H1 (cell line): ENCODE data around the gene SMARCA4. TPM values are rescaled to one million over a fixed set of nuclear protein-coding genes. Genes with fewer than 3 reads are reported as not detected.
"Not testable (repeated sequence)": the region's sequence is repeated elsewhere in the genome, so short reads cannot be mapped to it uniquely, and the experiment has no call there.

Experiments used
- CTCF ChIA-PET: fragments of 300-600 bp; sonication (Branson Sonifier 250); formaldehyde crosslinking; loops from one replicate; lab custom pipeline; 2021; ENCODE audit not compliant: partially characterized antibody; lab: Charles Lee
- POLR2A ChIA-PET: fragments of 300-600 bp; sonication (Branson Sonifier 250); formaldehyde crosslinking; loops from one replicate; lab custom pipeline; 2021; ENCODE audit warnings: inconsistent platforms; ENCODE audit not compliant: partially characterized antibody; lab: Charles Lee
- DNase-seq, 2 experiments: peaks; one replicate each; pipeline versions ENCODE4 v3.0.0 to v3.0.0-alpha.2; 2010 to 2022; ENCODE audit warnings: low spot score in 2 of 2, low read depth in 1 of 2, mixed read lengths in 1 of 2
- FAIRE-seq: peaks from 2 replicates; lab custom pipeline; 2011; peaks lifted over from hg19 to GRCh38; lab: Jason Lieb, UNC
- H2AFZ ChIP-seq: 2 replicates; pipeline ENCODE4 v1.8.1; 2012; ENCODE audit warnings: low read length, inconsistent platforms
- H2AK5ac ChIP-seq: 2 replicates; pipeline ENCODE4 v1.6.1; 2013; ENCODE audit warnings: low read depth, low read length
- H2BK120ac ChIP-seq: replicated peaks from 2 replicates; pipeline ENCODE3; 2013; ENCODE audit warnings: low read depth, low read length, inconsistent platforms
- H2BK12ac ChIP-seq: 2 replicates; pipeline ENCODE4 v1.6.1; 2013; ENCODE audit warnings: low read depth, low read length
- H2BK15ac ChIP-seq: 2 replicates; pipeline ENCODE4 v1.6.1; 2013; ENCODE audit warnings: low read length
- H2BK20ac ChIP-seq: 2 replicates; pipeline ENCODE4 v1.6.1; 2013; ENCODE audit warnings: low read length
- H2BK5ac ChIP-seq: 2 replicates; pipeline ENCODE4 v1.6.1; 2013; ENCODE audit warnings: low read depth, low read length
- H3K14ac ChIP-seq: 2 replicates; pipeline ENCODE4 v1.6.1; 2013; ENCODE audit warnings: inconsistent platforms; ENCODE audit not compliant: insufficient read length
- H3K18ac ChIP-seq: 2 replicates; pipeline ENCODE4 v1.6.1; 2013; ENCODE audit warnings: low read length; ENCODE audit errors: extremely low read depth
- H3K23ac ChIP-seq: 2 replicates; pipeline ENCODE4 v1.6.1; 2013; ENCODE audit warnings: inconsistent platforms; ENCODE audit not compliant: insufficient read length
- H3K23me2 ChIP-seq: 2 replicates; pipeline ENCODE4 v1.6.1; 2013; ENCODE audit warnings: low read depth, low read length
- H3K27ac ChIP-seq: 2 replicates; pipeline ENCODE4 v1.6.1; 2011; ENCODE audit warnings: low read depth, low read length, inconsistent platforms
- H3K27me3 ChIP-seq, 4 experiments: replicated peaks in 1 of 4; 1 replicate in 1 of 4; 2 replicates in 3 of 4; pipeline versions ENCODE4 v1.6.1 to v1.8.1; 2011 to 2013; ENCODE audit warnings: low read length in 3 of 4, mild to moderate bottlenecking in 3 of 4, inconsistent platforms in 2 of 4, mixed read lengths in 2 of 4, moderate library complexity in 1 of 4; ENCODE audit not compliant: control insufficient read depth in 3 of 4, insufficient read depth in 3 of 4; ENCODE audit errors: extremely low read depth in 1 of 4
- H3K36me3 ChIP-seq, 4 experiments: 2 replicates each; pipeline versions ENCODE4 v1.6.1 to v1.8.1; 2011 to 2013; ENCODE audit warnings: mild to moderate bottlenecking in 4 of 4, low read length in 3 of 4, moderate library complexity in 2 of 4, control low read depth in 1 of 4, inconsistent platforms in 1 of 4; ENCODE audit not compliant: insufficient read depth in 4 of 4, control insufficient read depth in 2 of 4
- H3K4ac ChIP-seq: replicated peaks from 2 replicates; pipeline ENCODE3; 2013; ENCODE audit warnings: low read length, low read depth, mixed read lengths, inconsistent platforms; ENCODE audit not compliant: insufficient read length
- H3K4me1 ChIP-seq, 4 experiments: replicated peaks in 1 of 4; 1 replicate in 1 of 4; 2 replicates in 3 of 4; pipeline versions ENCODE4 v1.6.1 to v1.8.1; 2011 to 2013; ENCODE audit warnings: low read length in 3 of 4, inconsistent platforms in 2 of 4, mixed read lengths in 1 of 4; ENCODE audit not compliant: insufficient read depth in 4 of 4, control insufficient read depth in 3 of 4
- H3K4me2 ChIP-seq, 2 experiments: 2 replicates each; pipeline versions ENCODE4 v1.6.1 to v1.8.1; 2011 to 2013; ENCODE audit warnings: low read depth in 2 of 2, low read length in 2 of 2, control low read depth in 1 of 2, inconsistent platforms in 1 of 2, mild to moderate bottlenecking in 1 of 2; ENCODE audit not compliant: insufficient read depth in 1 of 2
- H3K4me3 ChIP-seq, 4 experiments: fragments of 200-600, 300-600 bp in 1 of 4; sonication (generic), shearing (Covaris generic), sonication (Bioruptor Twin) in 1 of 4; 2 replicates each; pipeline versions ENCODE4 v1.5.1 to v1.8.1; 2011 to 2016; ENCODE audit warnings: low read length in 4 of 4, low read depth in 3 of 4, control low read depth in 2 of 4, inconsistent platforms in 2 of 4, mild to moderate bottlenecking in 2 of 4, mixed read lengths in 1 of 4, moderate library complexity in 1 of 4; ENCODE audit not compliant: insufficient read depth in 2 of 4; ENCODE audit errors: extremely low read depth in 1 of 4
- H3K56ac ChIP-seq: replicated peaks from 2 replicates; pipeline ENCODE3; 2013; ENCODE audit warnings: low read depth, mild to moderate bottlenecking, mixed read lengths, low read length, inconsistent platforms; ENCODE audit not compliant: insufficient read length
- H3K79me1 ChIP-seq: 2 replicates; pipeline ENCODE4 v1.6.1; 2013; ENCODE audit warnings: low read depth, low read length, control low read depth
- H3K79me2 ChIP-seq, 2 experiments: 2 replicates each; pipeline versions ENCODE4 v1.6.1 to v1.8.1; 2012 to 2013; ENCODE audit warnings: low read length in 2 of 2, mild to moderate bottlenecking in 2 of 2, inconsistent platforms in 1 of 2; ENCODE audit not compliant: insufficient read depth in 2 of 2, control insufficient read depth in 1 of 2
- H3K9ac ChIP-seq, 4 experiments: replicated peaks in 1 of 4; 1 replicate in 1 of 4; 2 replicates in 3 of 4; pipeline versions ENCODE4 v1.6.1 to v1.8.1; 2011 to 2013; ENCODE audit warnings: low read depth in 3 of 4, low read length in 3 of 4, control low read depth in 2 of 4, mild to moderate bottlenecking in 2 of 4, moderate library complexity in 2 of 4, inconsistent platforms in 1 of 4; ENCODE audit errors: extremely low read depth in 1 of 4
- H3K9me3 ChIP-seq, 2 experiments: 2 replicates each; pipeline versions ENCODE4 v1.6.1 to v1.8.1; 2012 to 2013; ENCODE audit warnings: mild to moderate bottlenecking in 2 of 2, moderate library complexity in 2 of 2, control low read depth in 1 of 2, inconsistent platforms in 1 of 2, low read depth in 1 of 2, low read length in 1 of 2, mixed read lengths in 1 of 2; ENCODE audit not compliant: insufficient read depth in 2 of 2
- H4K20me1 ChIP-seq, 2 experiments: replicated peaks in 1 of 2; 2 replicates each; pipeline versions ENCODE3 to v1.8.1; 2011 to 2013; ENCODE audit warnings: inconsistent platforms in 2 of 2, low read length in 2 of 2, mild to moderate bottlenecking in 1 of 2; ENCODE audit not compliant: insufficient read depth in 2 of 2, control insufficient read depth in 1 of 2
- H4K5ac ChIP-seq: 2 replicates; pipeline ENCODE4 v1.6.1; 2013; ENCODE audit warnings: low read length, low read depth, mixed read lengths, inconsistent platforms; ENCODE audit not compliant: insufficient read length
- H4K8ac ChIP-seq: 2 replicates; pipeline ENCODE4 v1.8.0; 2013; ENCODE audit warnings: mild to moderate bottlenecking, moderate library complexity, low read length, inconsistent platforms; ENCODE audit not compliant: insufficient read depth; ENCODE audit errors: extremely low read depth
- H4K91ac ChIP-seq: replicated peaks from 2 replicates; pipeline ENCODE3; 2013; ENCODE audit warnings: low read length, mixed read lengths, inconsistent platforms; ENCODE audit not compliant: insufficient read length
- WGBS, 2 experiments: shearing (Covaris generic) in 1 of 2; methylation state at CpG; one replicate each; pipeline versions ENCODE4 v1.1.6 to v1.1.7; 2013 to 2015; ENCODE audit warnings: low lambda C conversion rate in 2 of 2, mixed read lengths in 2 of 2, inconsistent platforms in 1 of 2, low coverage in 1 of 2, missing lambda C conversion rate in 1 of 2; ENCODE audit not compliant: insufficient replicate concordance in 2 of 2, insufficient coverage in 1 of 2, insufficient read length in 1 of 2; ENCODE audit errors: extremely low coverage in 1 of 2, missing lambda C conversion rate in 1 of 2; 5-methylcytosine and 5-hydroxymethylcytosine counted together
- polyA plus RNA-seq, 7 experiments: library from polyadenylated mRNA; depleted of rRNA in 3 of 7; stranded (reverse) in 5 of 7; unstranded in 2 of 7; fragments of >200 nt in 5 of 7; fragments of 200-250 nt in 2 of 7; gene quantifications; 1 replicate in 5 of 7; 2 replicates in 1 of 7; 4 replicates in 1 of 7; pipeline versions ENCODE4 v1.2.1 to v1.2.3, GENCODE V29; 2011 to 2013; ENCODE audit warnings: missing spikeins in 2 of 7, mixed read lengths in 2 of 7
- total RNA-seq: library from RNA; stranded (reverse); fragmentation: NEBNext Ultra II Directional; extraction: Animal tissue kit (Norgen Biotek cat#: 25700); gene quantifications from 2 replicates; pipeline ENCODE4 v1.2.1, GENCODE V29; 2021

Gene SMARCA4
- total and polyA plus RNA-seq, 2 of the 8 experiments (the other 6 are each of a cell fraction or from before 2014, with no cell fraction given), result 86.4 to 263 TPM

GRCh38 chr19:11103667-11104066 is 142.8 kb downstream of the SMARCA4 start:
- H4K8ac ChIP-seq, H2BK12ac ChIP-seq, H3K23me2 ChIP-seq, H3K27me3 ChIP-seq, H2AK5ac ChIP-seq, H4K91ac ChIP-seq, H3K4me3 ChIP-seq, H3K4me2 ChIP-seq, H2BK5ac ChIP-seq, FAIRE-seq, H3K4me1 ChIP-seq, H2BK15ac ChIP-seq, H3K23ac ChIP-seq, H3K9me3 ChIP-seq, H3K27ac ChIP-seq, DNase-seq, H2AFZ ChIP-seq, H4K5ac ChIP-seq, H3K79me1 ChIP-seq, H3K4ac ChIP-seq, H3K56ac ChIP-seq, H3K14ac ChIP-seq, H2BK20ac ChIP-seq, H3K9ac ChIP-seq, H3K18ac ChIP-seq, H2BK120ac ChIP-seq: not testable (repeated sequence)
- H3K36me3 ChIP-seq, result peaks cover 51 to 91% (median 69%) of the 10 kb centered on the region in 4 experiments
- POLR2A ChIA-PET, result interaction anchor here (0.9 kb wide), 1 partner anchor 17 kb away, joined by 3 read pairs; no protein-coding TSS in a partner anchor
- H4K20me1 ChIP-seq, result peaks cover 8 to 26% of the 10 kb centered on the region in 2 experiments
- 92% methylated on average over 10 of the region's 10 CpGs; no CpG with 5 or more reads in 1 of the 2 experiments for WGBS, 2 experiments
- H3K79me2 ChIP-seq, result peaks cover 0 to 33% of the 10 kb centered on the region in 2 experiments; a peak in 3 of 4 replicates
- CTCF ChIA-PET, result interaction anchor here (0.6 to 4.2 kb wide), 5 partner anchors 23 to 165 kb away, joined by 3 to 13 read pairs (median 4); no protein-coding TSS in a partner anchor
